ENCODE data around the gene CNOT6.

Gene CNOT6

GRCh38 chr5:180555168-180555921 is 61.2 kb downstream of the CNOT6 start:
- no peaks in the 10 kb centered on the region for H3K27me3 Mint-ChIP-seq (ENCODE audit: low read depth)

DNA sequence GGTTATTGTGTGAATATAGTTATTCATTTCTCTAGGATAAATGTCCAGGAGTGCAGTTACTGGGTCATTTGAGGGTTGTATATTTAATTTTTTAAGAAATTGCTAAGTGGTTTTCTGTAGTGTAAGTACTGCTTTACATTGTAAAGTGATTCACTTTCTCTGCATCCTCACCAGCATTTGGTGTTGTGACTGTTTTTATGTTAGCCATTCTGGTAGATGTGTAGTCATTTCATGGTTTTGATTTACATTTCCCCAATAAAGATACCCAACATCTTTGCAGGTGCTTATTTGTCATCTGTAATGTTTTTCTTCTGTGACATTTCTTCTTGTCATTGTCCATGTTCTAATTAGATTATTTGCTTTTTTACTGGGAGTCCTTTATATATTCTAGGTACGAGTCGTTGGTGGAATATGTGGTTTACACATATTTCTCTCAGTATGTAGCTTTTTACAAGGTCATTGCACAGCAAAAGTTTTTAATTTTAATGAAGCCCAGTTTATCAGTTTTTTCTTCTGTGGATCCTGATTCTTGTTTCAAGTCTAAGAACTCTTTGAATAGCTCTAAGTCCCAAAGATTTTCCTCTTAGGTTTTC is 63.1 kb downstream of the CNOT6 start:
- H3K4me1 Mint-ChIP-seq (ENCODE audit: low read depth), result peaks cover 11% of the 10 kb centered on the region
- H3K36me3 Mint-ChIP-seq (ENCODE audit: low read depth), result peaks cover 38% of the 10 kb centered on the region
- no peak overlapping the region for H3K27ac Mint-ChIP-seq
- no peaks in the 10 kb centered on the region for H3K9me3 Mint-ChIP-seq
- H3K4me3 Mint-ChIP-seq, result no peak overlapping the region
- H3K27me3 Mint-ChIP-seq (ENCODE audit: low read depth), result no peaks in the 10 kb centered on the region

More at GRCh38 chr5:180555168-180555921, 61.2 kb downstream of the CNOT6 start:
- peaks cover 27% of the 10 kb centered on the region for H3K36me3 Mint-ChIP-seq (ENCODE audit: low read depth)
- peaks cover 4% of the 10 kb centered on the region for H3K4me1 Mint-ChIP-seq (ENCODE audit: low read depth)
- no peaks in the 10 kb centered on the region for H3K9me3 Mint-ChIP-seq
- no peak overlapping the region for H3K27ac Mint-ChIP-seq
- no peak overlapping the region for H3K4me3 Mint-ChIP-seq

GRCh38 chr5:180558232-180558631 is 64.1 kb downstream of the CNOT6 start:
- no peaks in the 10 kb centered on the region for H3K27me3 Mint-ChIP-seq (ENCODE audit: low read depth)
- H3K27ac Mint-ChIP-seq, result no peak overlapping the region
- H3K9me3 Mint-ChIP-seq, result no peaks in the 10 kb centered on the region
- peaks cover 11% of the 10 kb centered on the region for H3K4me1 Mint-ChIP-seq (ENCODE audit: low read depth)
- H3K36me3 Mint-ChIP-seq (ENCODE audit: low read depth), result peaks cover 38% of the 10 kb centered on the region
- H3K4me3 Mint-ChIP-seq, result no peak overlapping the region

GRCh38 chr5:180563994-180564393 is 69.8 kb downstream of the CNOT6 start:
- Mint-ChIP-seq H3K27me3 (ENCODE audit: low read depth) (no peaks in the 10 kb centered on the region), H3K9me3 (no peaks in the 10 kb centered on the region), H3K27ac (no peak overlapping the region), H3K36me3 (ENCODE audit: low read depth) (peaks cover 42% of the 10 kb centered on the region), H3K4me3 (no peak overlapping the region), H3K4me1 (ENCODE audit: low read depth) (peaks cover 14% of the 10 kb centered on the region)

GRCh38 chr5:180568914-180569313 is 74.7 kb downstream of the CNOT6 start:
- Mint-ChIP-seq H3K27ac (no peak overlapping the region), H3K36me3 (ENCODE audit: low read depth) (peaks cover 42% of the 10 kb centered on the region)

DNA sequence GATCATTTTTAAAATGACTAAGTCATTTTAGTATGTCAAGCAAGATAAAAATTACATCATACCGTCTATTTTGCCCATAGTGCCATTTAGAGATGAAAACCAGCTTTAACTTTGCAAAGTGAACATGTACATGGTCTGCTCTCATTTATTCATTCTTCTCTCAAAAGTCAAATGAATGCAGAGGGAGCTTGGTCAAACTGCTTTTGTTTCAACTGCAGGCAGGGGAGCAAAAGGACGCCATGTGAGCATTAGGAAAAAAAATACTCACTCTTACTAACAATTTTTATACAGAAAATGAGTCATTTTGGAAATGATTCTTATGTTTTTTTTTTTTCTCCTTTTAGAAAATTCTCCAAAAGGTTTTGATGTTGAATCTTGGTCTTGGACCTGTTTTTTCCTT is 81.4 kb downstream of the CNOT6 start:
- Mint-ChIP-seq H3K4me3 (no peak overlapping the region), H3K4me1 (ENCODE audit: low read depth) (peaks cover 4% of the 10 kb centered on the region), H3K36me3 (ENCODE audit: low read depth) (peaks cover 36% of the 10 kb centered on the region), H3K9me3 (no peaks in the 10 kb centered on the region), H3K27ac (no peak overlapping the region), H3K27me3 (ENCODE audit: low read depth) (no peaks in the 10 kb centered on the region)

More at GRCh38 chr5:180568914-180569313, 74.7 kb downstream of the CNOT6 start:
- Mint-ChIP-seq H3K27me3 (ENCODE audit: low read depth) (no peaks in the 10 kb centered on the region), H3K9me3 (no peaks in the 10 kb centered on the region), H3K4me1 (ENCODE audit: low read depth) (peaks cover 5% of the 10 kb centered on the region), H3K4me3 (no peak overlapping the region)

DNA sequence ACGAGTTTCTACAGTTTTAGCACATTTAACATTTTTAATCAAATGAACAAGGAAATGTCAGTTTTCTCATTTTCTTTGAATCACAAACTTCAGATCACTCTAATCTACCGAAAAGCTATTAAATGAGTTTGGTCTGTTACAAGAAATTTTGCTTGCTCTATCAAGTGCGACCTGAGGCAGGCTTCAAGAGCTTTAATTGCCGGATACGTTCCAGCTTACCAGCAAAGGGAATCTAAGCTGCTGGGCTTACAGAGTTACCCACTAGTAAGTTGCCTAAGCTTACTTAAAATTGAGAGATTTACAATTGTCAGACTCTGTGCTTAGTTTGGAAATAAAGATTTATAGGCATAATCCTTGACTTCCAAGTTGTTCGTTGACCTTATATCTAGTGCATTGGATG is 86.5 kb downstream of the CNOT6 start:
- Mint-ChIP-seq H3K27me3 (ENCODE audit: low read depth) (peaks cover 6% of the 10 kb centered on the region), H3K9me3 (no peaks in the 10 kb centered on the region), H3K27ac (no peak overlapping the region), H3K4me1 (ENCODE audit: low read depth) (no peaks in the 10 kb centered on the region), H3K4me3 (no peak overlapping the region), H3K36me3 (ENCODE audit: low read depth) (peaks cover 14% of the 10 kb centered on the region)

- H3K4me3 Mint-ChIP-seq, result no peak overlapping the region
- H3K27ac Mint-ChIP-seq, result no peak overlapping the region
- no peaks in the 10 kb centered on the region for H3K9me3 Mint-ChIP-seq
- H3K27me3 Mint-ChIP-seq (ENCODE audit: low read depth), result peaks cover 20% of the 10 kb centered on the region
- H3K36me3 Mint-ChIP-seq (ENCODE audit: low read depth), result no peaks in the 10 kb centered on the region
- H3K4me1 Mint-ChIP-seq (ENCODE audit: low read depth), result no peaks in the 10 kb centered on the region
These were observed 89.6 kb downstream of the CNOT6 start for GRCh38 chr5:180583738-180584137.

- no peaks in the 10 kb centered on the region for H3K9me3 Mint-ChIP-seq
- H3K4me1 Mint-ChIP-seq (ENCODE audit: low read depth), result no peaks in the 10 kb centered on the region
- peaks cover 33% of the 10 kb centered on the region for H3K27me3 Mint-ChIP-seq (ENCODE audit: low read depth)
- H3K4me3 Mint-ChIP-seq, result no peak overlapping the region
- H3K36me3 Mint-ChIP-seq (ENCODE audit: low read depth), result no peaks in the 10 kb centered on the region
- no peak overlapping the region for H3K27ac Mint-ChIP-seq
These were observed 92.0 kb downstream of the CNOT6 start for GRCh38 chr5:180586204-180586603.

DNA sequence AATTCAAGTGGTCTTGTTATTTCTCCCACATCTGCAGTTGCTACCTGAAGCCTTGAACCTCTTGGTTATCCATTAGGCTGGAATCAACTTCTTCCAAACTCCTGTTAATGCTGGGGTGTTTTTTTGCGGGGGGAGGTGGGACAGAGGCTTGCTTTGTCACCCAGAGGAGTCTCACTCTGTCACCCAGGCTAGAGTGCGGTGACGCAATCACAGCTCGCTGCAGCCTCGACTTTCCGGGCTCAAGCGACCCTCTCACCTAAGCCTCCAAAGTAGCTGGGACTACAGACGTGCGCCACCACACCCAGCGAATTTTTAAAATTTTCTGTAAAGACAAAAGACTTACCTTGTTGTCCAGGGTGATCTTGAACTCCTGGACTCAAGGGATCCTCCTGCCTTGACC is 92.7 kb downstream of the CNOT6 start:
- Mint-ChIP-seq H3K36me3 (ENCODE audit: low read depth) (no peaks in the 10 kb centered on the region), H3K4me3 (no peak overlapping the region), H3K4me1 (ENCODE audit: low read depth) (no peaks in the 10 kb centered on the region), H3K9me3 (no peaks in the 10 kb centered on the region), H3K27ac (no peak overlapping the region), H3K27me3 (ENCODE audit: low read depth) (peaks cover 33% of the 10 kb centered on the region)

GRCh38 chr5:180589771-180590542 is 95.8 kb downstream of the CNOT6 start:
- H3K27ac Mint-ChIP-seq, result no peak overlapping the region
- no peaks in the 10 kb centered on the region for H3K36me3 Mint-ChIP-seq (ENCODE audit: low read depth)
- H3K27me3 Mint-ChIP-seq (ENCODE audit: low read depth), result peaks cover 45% of the 10 kb centered on the region
- no peak overlapping the region for H3K4me3 Mint-ChIP-seq
- no peaks in the 10 kb centered on the region for H3K9me3 Mint-ChIP-seq
- peaks cover 4% of the 10 kb centered on the region for H3K4me1 Mint-ChIP-seq (ENCODE audit: low read depth)

DNA sequence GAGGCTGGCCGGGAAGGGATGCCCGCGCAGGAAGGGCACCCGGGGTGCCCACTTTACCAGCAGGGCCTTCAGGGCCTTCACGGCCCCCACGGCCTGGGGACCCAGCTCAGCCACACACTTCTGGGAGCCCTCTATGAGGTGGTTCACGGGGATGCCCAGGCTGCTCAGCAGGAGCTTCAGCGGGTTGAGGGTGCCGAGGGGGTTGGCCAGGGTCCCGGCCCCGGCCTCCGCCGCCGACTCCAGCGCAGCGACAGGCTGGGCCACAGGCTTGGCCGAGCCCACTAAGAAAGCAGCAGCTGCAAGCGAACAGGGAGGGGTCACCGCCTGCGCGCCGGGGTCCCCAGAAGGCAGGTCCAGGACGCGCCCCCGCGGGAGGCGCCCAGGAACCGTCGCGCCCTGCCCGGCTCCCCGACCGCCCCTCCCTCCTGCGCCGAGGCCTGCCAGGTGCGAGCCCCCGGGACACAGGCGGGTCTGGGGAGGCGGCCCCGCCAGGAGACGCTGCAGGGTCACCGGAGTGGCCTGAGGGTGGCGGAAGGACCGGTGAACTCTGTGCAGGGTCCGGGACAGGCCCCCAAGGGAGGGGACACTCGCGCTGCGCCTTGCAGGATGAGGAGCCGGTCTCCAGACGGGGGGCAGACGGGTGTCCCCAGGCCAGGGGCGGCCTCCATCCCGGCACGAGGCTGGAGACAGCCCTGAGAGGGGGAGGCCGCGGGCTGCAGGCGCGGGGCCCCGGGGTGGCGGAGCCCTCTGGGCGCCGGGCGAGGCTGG is 96.5 kb downstream of the CNOT6 start:
- Mint-ChIP-seq H3K9me3 (no peaks in the 10 kb centered on the region), H3K27me3 (ENCODE audit: low read depth) (peaks cover 45% of the 10 kb centered on the region), H3K27ac (no peak overlapping the region), H3K36me3 (ENCODE audit: low read depth) (no peaks in the 10 kb centered on the region), H3K4me1 (ENCODE audit: low read depth) (peaks cover 4% of the 10 kb centered on the region), H3K4me3 (no peak overlapping the region)

DNA sequence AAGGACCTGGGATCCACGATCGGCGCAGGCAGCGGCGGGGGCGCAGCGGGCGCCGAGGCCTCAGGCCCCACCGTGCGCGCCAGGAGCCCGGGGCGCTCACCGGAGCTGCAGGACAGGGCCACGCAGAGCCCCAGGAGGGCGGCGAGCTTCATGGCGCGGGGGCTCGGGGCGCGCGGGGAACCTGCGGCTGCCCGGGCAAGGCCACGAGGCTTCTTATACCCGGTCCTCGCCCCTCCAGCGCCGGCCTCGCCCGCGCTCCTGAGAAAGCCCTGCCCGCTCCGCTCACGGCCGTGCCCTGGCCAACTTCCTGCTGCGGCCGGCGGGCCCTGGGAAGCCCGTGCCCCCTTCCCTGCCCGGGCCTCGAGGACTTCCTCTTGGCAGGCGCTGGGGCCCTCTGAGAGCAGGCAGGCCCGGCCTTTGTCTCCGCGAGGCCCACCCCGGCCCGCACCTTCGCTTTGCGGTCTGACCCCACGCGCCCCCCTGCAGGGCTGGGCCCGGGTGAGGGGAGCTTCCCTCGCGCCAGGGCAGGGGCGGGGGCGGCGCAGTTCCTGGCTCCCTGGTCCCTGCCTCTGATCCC is 97.2 kb downstream of the CNOT6 start, which contains the start of gene SCGB3A1:
TSS of gene SCGB3A1 (minus strand) at position 189 of the 577 bp plus-strand sequence. CDS start at position 152, 37 bp downstream.
- no peak within 1 kb of the TSS for H3K27ac Mint-ChIP-seq
- H3K4me1 Mint-ChIP-seq (ENCODE audit: low read depth), result peaks cover 4% of the 10 kb centered on the region
- H3K9me3 Mint-ChIP-seq, result no peaks in the 10 kb centered on the region
- H3K36me3 Mint-ChIP-seq (ENCODE audit: low read depth), result no peaks in the 10 kb centered on the region
- H3K4me3 Mint-ChIP-seq, result no peak within 1 kb of the TSS
- peaks cover 41% of the 10 kb centered on the region for H3K27me3 Mint-ChIP-seq (ENCODE audit: low read depth)

DNA sequence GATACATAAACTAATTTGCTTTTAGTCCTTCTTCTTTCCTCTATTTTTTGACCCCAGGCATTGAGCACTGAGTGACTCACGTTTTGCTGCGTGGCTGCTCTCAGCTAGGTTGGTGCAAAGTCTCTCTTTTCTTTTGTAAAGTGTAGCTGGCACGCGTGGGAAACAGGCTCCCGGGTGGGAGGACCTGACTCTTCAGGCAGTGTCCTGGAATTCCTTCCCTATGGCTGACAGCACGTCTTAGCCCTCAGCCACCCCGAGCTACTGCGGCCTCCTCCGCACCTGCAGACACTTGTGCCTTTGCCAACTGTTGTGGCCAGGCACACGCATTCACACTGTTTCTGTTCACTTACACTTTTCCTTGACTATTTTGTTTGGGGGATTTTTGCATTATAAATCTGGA is 98.0 kb downstream of the CNOT6 start:
- Mint-ChIP-seq H3K4me3 (no peak overlapping the region), H3K27ac (no peak overlapping the region), H3K27me3 (ENCODE audit: low read depth) (peaks cover 36% of the 10 kb centered on the region), H3K36me3 (ENCODE audit: low read depth) (no peaks in the 10 kb centered on the region), H3K9me3 (no peaks in the 10 kb centered on the region), H3K4me1 (ENCODE audit: low read depth) (peaks cover 4% of the 10 kb centered on the region)

All from T-helper 1 cell treated with Interleukin-12 subunit alpha and Interleukin-12 subunit beta and Interleukin-4 antibody, amounts not matched to agents 30 μg/mL and 1 μg/mL, for 36 hours (primary cell).